Endothelial cell of umbilical vein (primary cell): ENCODE data around the gene CRISPLD2. TPM values are rescaled to one million over a fixed set of nuclear protein-coding genes. Genes with fewer than 3 reads are reported as not detected.

ENCODE experiments used
- BruUV-seq: library from RNA; stranded (reverse); fragments of 400-500 nt; replicated peaks from 2 replicates; lab custom pipeline; 2021; lab: Mats Ljungman, UMichigan
- CTCF ChIA-PET: fragments of 300-600, 350-600 bp; sonication (Branson Sonifier 250); formaldehyde crosslinking; loops from one replicate; lab custom pipeline; 2021; ENCODE audit warnings: antibody characterized with exemption, inconsistent platforms; lab: Charles Lee
- POLR2A ChIA-PET: fragments of 300-600, 350-600 bp; sonication (Branson Sonifier 250); formaldehyde crosslinking; loops from one replicate; lab custom pipeline; 2021; ENCODE audit warnings: antibody characterized with exemption, inconsistent platforms; lab: Charles Lee
- DNase-seq: peaks from one replicate; pipeline ENCODE4 v3.0.0-alpha.2; 2011; ENCODE audit warnings: low read depth, low spot score
- FAIRE-seq: peaks from 2 replicates; lab custom pipeline; 2011; peaks lifted over from hg19 to GRCh38; lab: Jason Lieb, UNC
- H2AFZ ChIP-seq: 2 replicates; pipeline ENCODE4 v1.6.0; 2012; ENCODE audit warnings: low read depth, low read length, control low read depth, inconsistent platforms
- H3K27ac ChIP-seq: 2 replicates; pipeline ENCODE4 v1.5.1; 2011; ENCODE audit warnings: low read depth, mild to moderate bottlenecking, control low read depth, low read length, moderate library complexity; ENCODE audit not compliant: insufficient read depth
- H3K27me3 ChIP-seq, 2 experiments: 2 replicates each; pipeline versions ENCODE4 v1.6.0 to v1.6.1; 2011; ENCODE audit warnings: low read length in 2 of 2, mixed read lengths in 1 of 2; ENCODE audit not compliant: control insufficient read depth in 2 of 2, insufficient read depth in 2 of 2
- H3K36me3 ChIP-seq, 2 experiments: 2 replicates in 1 of 2; 3 replicates in 1 of 2; pipeline ENCODE4 v1.5.1; 2011; ENCODE audit warnings: low read length in 2 of 2, mild to moderate bottlenecking in 1 of 2, moderate library complexity in 1 of 2; ENCODE audit not compliant: control insufficient read depth in 2 of 2, insufficient read depth in 2 of 2; ENCODE audit errors: extremely low read depth in 1 of 2
- H3K4me1 ChIP-seq: 3 replicates; pipeline ENCODE4 v1.5.1; 2011; ENCODE audit warnings: mild to moderate bottlenecking, low read length; ENCODE audit not compliant: control insufficient read depth, insufficient read depth; ENCODE audit errors: extremely low read depth
- H3K4me2 ChIP-seq: 2 replicates; pipeline ENCODE4 v1.6.1; 2011; ENCODE audit warnings: low read length, control low read depth, mixed read lengths; ENCODE audit not compliant: insufficient read depth
- H3K4me3 ChIP-seq, 3 experiments: fragments of 200-600 bp in 1 of 3; sonication (generic), shearing (Covaris generic) in 1 of 3; replicated peaks in 1 of 3; 2 replicates each; pipeline ENCODE4 v1.5.1; 2011 to 2016; ENCODE audit warnings: control low read depth in 3 of 3, low read length in 3 of 3, mild to moderate bottlenecking in 2 of 3, inconsistent platforms in 1 of 3, low read depth in 1 of 3, moderate library complexity in 1 of 3; ENCODE audit not compliant: insufficient read depth in 1 of 3
- H3K79me2 ChIP-seq: 2 replicates; pipeline ENCODE4 v1.6.0; 2012; ENCODE audit warnings: low read length, inconsistent platforms; ENCODE audit not compliant: control insufficient read depth, insufficient read depth
- H3K9ac ChIP-seq: replicated peaks from 2 replicates; pipeline ENCODE3; 2011; ENCODE audit warnings: low read length, control low read depth; ENCODE audit not compliant: insufficient read depth; ENCODE audit errors: extremely low read depth
- H3K9me1 ChIP-seq: replicated peaks from 3 replicates; pipeline ENCODE4 v1.6.0; 2011; ENCODE audit warnings: mild to moderate bottlenecking, low read length; ENCODE audit not compliant: control insufficient read depth, insufficient read depth; ENCODE audit errors: extremely low read depth
- H3K9me3 ChIP-seq: replicated peaks from 2 replicates; pipeline ENCODE4 v1.5.1; 2012; ENCODE audit warnings: low read length, inconsistent platforms; ENCODE audit not compliant: control insufficient read depth, insufficient read depth
- H4K20me1 ChIP-seq: replicated peaks from 2 replicates; pipeline ENCODE3; 2011; ENCODE audit warnings: mild to moderate bottlenecking, low read length; ENCODE audit not compliant: control insufficient read depth, insufficient read depth; ENCODE audit errors: extremely low read depth
- CTCF ChIP-seq, 2 donors: IDR thresholded peaks; 1 replicate in 1 of 2; 2 replicates in 1 of 2; pipeline ENCODE4 v1.5.1; 2011; ENCODE audit warnings: low read length in 2 of 2, mild to moderate bottlenecking in 2 of 2, moderate library complexity in 2 of 2, control low read depth in 1 of 2, inconsistent platforms in 1 of 2, low read depth in 1 of 2; ENCODE audit not compliant: insufficient read depth in 1 of 2; ENCODE audit errors: extremely low read depth in 1 of 2
- EZH2 ChIP-seq: IDR thresholded peaks from 2 replicates; pipeline ENCODE4 v1.6.1; 2012; ENCODE audit warnings: borderline replicate concordance, low read depth, mild to moderate bottlenecking, moderate library complexity, low read length, inconsistent platforms; ENCODE audit not compliant: severe bottlenecking
- GATA2 ChIP-seq: IDR thresholded peaks from 2 replicates; pipeline ENCODE4 v1.7.0; 2011; ENCODE audit warnings: low read depth, mild to moderate bottlenecking, moderate library complexity, mixed read lengths, low read length; ENCODE audit not compliant: insufficient read length, insufficient read depth
- JUN ChIP-seq: IDR thresholded peaks from 2 replicates; pipeline ENCODE4 v1.6.1; 2011; ENCODE audit warnings: borderline replicate concordance, low read depth; ENCODE audit not compliant: insufficient read length, insufficient read depth
- MAX ChIP-seq: IDR thresholded peaks from 2 replicates; pipeline ENCODE4 v1.6.1; 2011; ENCODE audit not compliant: insufficient read depth, insufficient read length
- MYC ChIP-seq: IDR thresholded peaks from one replicate; pipeline ENCODE4 v1.6.1; 2011; ENCODE audit warnings: mild to moderate bottlenecking, low read depth, low read length
- POLR2A ChIP-seq: IDR thresholded peaks from 2 replicates; pipeline ENCODE4 v1.6.1; 2012; ENCODE audit warnings: low read depth, mild to moderate bottlenecking, control low read depth, low read length
- dilution Hi-C: fragments of 300-500 bp; cut with MboI; formaldehyde crosslinking; loops from one replicate; pipeline ENCODE4 v1.15.0; 2019; ENCODE audit warnings: low sequenced_read_pairs; ENCODE audit not compliant: extremely low pct_ligation_motif_present
- intact Hi-C: fragments of 100-400 bp; cut with micrococcal nuclease; formaldehyde crosslinking; loops from one replicate; pipeline ENCODE4 v1.10.0; 2022
- polyA plus RNA-seq, 4 experiments: library from polyadenylated mRNA; depleted of rRNA in 3 of 4; stranded (reverse) in 3 of 4; unstranded in 1 of 4; fragments of >200 nt; gene quantifications; 2 replicates each; pipeline versions ENCODE4 v1.2.1 to v1.2.3, GENCODE V29; 2011 to 2012; ENCODE audit warnings: missing spikeins in 1 of 4
- total RNA-seq: library from RNA; stranded (reverse); gene quantifications from 2 replicates; pipeline ENCODE4 v1.2.3, GENCODE V29; 2021

Gene CRISPLD2
- total and polyA plus RNA-seq, 2 donors (not counting 3 experiments of a cell fraction or from before 2014, with no cell fraction given), result 0.14 to 0.73 TPM

DNA sequence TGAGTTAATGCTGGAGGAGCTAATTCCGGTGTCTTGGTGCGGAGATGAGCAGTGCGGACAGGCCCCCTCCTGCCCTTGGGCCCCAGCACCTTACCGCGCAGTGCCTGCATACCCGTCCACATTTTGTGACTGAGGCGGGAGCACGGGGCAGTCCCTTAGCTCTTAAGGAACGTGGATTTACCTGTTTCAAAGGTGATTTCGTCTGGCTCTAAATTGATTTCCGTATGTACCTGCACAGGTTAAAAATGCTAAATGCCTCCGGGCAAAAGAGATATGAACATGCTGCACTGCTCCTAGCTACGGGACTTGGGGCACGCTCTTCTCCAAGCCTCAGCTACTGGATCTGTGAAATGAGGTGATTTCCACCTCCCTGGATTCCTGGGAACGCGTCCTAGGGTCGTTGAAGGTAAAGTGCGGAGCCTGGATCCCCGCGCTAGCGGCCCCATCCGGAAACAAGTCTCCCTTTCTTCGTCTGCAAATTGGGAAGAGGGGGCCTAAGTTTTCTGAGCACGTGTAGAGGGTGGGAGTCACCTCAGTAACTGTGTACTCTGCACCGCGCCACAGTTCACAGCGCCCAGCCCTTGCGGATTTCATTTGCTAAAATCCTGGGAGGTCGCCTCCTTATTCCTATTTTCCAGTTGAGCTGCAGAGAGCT lies 669 bp upstream of the CRISPLD2 start:
- DNase-seq, result no peak
- H3K79me2 ChIP-seq, result no peaks in the 10 kb centered on the region
- no peaks in the 10 kb centered on the region for H3K9me3 ChIP-seq
- FAIRE-seq, result no peak
- H3K27ac ChIP-seq, result no peak overlapping the region
- dilution Hi-C loops (no loop called here), intact Hi-C loops (loop anchor here (1.0 kb wide), 2 partner anchors 13 to 68 kb away; no protein-coding TSS in a partner anchor)
- TF ChIP-seq MYC (no peak), EZH2 (no peak), CTCF (IDR thresholded peaks at IDR 0.05; ENCODE audit: extremely low read depth in 1 of 2, insufficient read depth in 1 of 2, low read depth in 1 of 2, low read length in 2 of 2) (no peak), GATA2 (no peak), MAX (no peak), JUN (no peak), POLR2A (no peak)
- no peaks in the 10 kb centered on the region for H4K20me1 ChIP-seq
- peak overlapping the region; percentile 37 for H3K4me2 ChIP-seq
- ChIA-PET CTCF (interaction anchor here (0.7 to 3.6 kb wide), 6 partner anchors 8 to 152 kb away, joined by 3 to 11 read pairs (median 4); no protein-coding TSS in a partner anchor), POLR2A (interaction anchor here (1.0 to 1.1 kb wide), 2 partner anchors 32 to 65 kb away, joined by 3 to 4 read pairs; no protein-coding TSS in a partner anchor)
- peaks cover 6 to 12% of the 10 kb centered on the region in 2 experiments for H3K27me3 ChIP-seq
- no TSS peak for BruUV-seq
- H3K9ac ChIP-seq, result no peak overlapping the region
- H3K9me1 ChIP-seq, result no peaks in the 10 kb centered on the region
- H2AFZ ChIP-seq, result no peak overlapping the region
- peaks cover 4% of the 10 kb centered on the region for H3K4me1 ChIP-seq
- H3K36me3 ChIP-seq, result no peaks in the 10 kb centered on the region
- H3K4me3 ChIP-seq, result peak overlapping the region in 1 of 3 experiments; percentile 5
